ENCODE results near the gene LPAR3. TPM values are rescaled to one million over a fixed set of nuclear protein-coding genes. Genes with fewer than 3 reads are reported as not detected.

LPAR3 gene
- total and polyA plus RNA-seq, 2 of the 13 experiments (the other 11 are each of a cell fraction or from before 2014, with no cell fraction given) = not detected

DNA sequence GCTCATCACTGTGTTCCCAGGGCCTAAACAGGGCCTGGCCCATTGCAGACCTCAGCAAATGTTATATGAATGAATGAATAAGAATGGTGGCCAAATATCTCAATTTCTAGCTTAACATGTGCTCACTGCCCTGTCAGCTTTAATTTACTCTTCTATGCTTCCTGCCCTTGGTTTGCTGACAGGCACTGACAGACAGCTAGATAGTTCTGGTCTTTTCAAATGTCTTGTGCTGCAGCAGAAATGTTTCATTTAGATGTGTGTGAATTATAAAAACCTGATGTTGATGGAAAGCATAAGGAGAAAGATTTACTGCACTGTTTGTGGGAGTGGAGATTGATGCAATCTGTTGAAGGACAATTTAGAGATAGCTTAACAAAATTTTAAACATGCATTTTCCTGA is 48.9 kb downstream of the LPAR3 start (continued):
- TF ChIP-seq, protein P1, sequence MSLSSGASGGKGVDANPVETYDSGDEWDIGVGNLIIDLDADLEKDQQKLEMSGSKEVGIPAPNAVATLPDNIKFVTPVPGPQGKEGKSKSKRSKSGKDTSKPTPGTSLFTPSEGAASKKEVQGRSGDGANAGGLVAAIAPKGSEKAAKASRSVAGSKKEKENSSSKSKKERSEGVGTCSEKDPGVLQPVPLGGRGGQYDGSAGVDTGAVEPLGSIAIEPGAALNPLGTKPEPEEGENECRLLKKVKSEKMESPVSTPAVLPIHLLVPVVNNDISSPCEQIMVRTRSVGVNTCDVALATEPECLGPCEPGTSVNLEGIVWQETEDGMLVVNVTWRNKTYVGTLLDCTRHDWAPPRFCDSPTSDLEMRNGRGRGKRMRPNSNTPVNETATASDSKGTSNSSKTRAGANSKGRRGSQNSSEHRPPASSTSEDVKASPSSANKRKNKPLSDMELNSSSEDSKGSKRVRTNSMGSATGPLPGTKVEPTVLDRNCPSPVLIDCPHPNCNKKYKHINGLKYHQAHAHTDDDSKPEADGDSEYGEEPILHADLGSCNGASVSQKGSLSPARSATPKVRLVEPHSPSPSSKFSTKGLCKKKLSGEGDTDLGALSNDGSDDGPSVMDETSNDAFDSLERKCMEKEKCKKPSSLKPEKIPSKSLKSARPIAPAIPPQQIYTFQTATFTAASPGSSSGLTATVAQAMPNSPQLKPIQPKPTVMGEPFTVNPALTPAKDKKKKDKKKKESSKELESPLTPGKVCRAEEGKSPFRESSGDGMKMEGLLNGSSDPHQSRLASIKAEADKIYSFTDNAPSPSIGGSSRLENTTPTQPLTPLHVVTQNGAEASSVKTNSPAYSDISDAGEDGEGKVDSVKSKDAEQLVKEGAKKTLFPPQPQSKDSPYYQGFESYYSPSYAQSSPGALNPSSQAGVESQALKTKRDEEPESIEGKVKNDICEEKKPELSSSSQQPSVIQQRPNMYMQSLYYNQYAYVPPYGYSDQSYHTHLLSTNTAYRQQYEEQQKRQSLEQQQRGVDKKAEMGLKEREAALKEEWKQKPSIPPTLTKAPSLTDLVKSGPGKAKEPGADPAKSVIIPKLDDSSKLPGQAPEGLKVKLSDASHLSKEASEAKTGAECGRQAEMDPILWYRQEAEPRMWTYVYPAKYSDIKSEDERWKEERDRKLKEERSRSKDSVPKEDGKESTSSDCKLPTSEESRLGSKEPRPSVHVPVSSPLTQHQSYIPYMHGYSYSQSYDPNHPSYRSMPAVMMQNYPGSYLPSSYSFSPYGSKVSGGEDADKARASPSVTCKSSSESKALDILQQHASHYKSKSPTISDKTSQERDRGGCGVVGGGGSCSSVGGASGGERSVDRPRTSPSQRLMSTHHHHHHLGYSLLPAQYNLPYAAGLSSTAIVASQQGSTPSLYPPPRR (CRISPR knock-in tag; IDR thresholded peaks at IDR 0.05; ENCODE audit: borderline replicate concordance) = no peak
- TF ChIP-seq, protein P2, sequence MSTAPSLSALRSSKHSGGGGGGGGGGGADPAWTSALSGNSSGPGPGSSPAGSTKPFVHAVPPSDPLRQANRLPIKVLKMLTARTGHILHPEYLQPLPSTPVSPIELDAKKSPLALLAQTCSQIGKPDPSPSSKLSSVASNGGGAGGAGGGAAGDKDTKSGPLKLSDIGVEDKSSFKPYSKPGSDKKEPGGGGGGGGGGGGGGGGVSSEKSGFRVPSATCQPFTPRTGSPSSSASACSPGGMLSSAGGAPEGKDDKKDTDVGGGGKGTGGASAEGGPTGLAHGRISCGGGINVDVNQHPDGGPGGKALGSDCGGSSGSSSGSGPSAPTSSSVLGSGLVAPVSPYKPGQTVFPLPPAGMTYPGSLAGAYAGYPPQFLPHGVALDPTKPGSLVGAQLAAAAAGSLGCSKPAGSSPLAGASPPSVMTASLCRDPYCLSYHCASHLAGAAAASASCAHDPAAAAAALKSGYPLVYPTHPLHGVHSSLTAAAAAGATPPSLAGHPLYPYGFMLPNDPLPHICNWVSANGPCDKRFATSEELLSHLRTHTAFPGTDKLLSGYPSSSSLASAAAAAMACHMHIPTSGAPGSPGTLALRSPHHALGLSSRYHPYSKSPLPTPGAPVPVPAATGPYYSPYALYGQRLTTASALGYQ (CRISPR knock-in tag; IDR thresholded peaks at IDR 0.05) = no peak
- no peak for TF ChIP-seq ZNF615 (CRISPR knock-in tag; IDR thresholded peaks at IDR 0.05; ENCODE audit: borderline replicate concordance)
- no peak for TF ChIP-seq SRSF4 (IDR thresholded peaks at IDR 0.05; ENCODE audit: low read depth, low read length, poor library complexity, severe bottlenecking)
- TF ChIP-seq GLI4 (CRISPR knock-in tag; IDR thresholded peaks at IDR 0.05; ENCODE audit: borderline replicate concordance) = no peak
- no peak for TF ChIP-seq SMC3 (IDR thresholded peaks at IDR 0.05; ENCODE audit: low read length)
- no peak for TF ChIP-seq ZKSCAN8 (CRISPR knock-in tag; IDR thresholded peaks at IDR 0.05; ENCODE audit: borderline replicate concordance)
- no peak for TF ChIP-seq PHF21A (CRISPR knock-in tag; IDR thresholded peaks at IDR 0.05)
- TF ChIP-seq SAP130 (CRISPR knock-in tag; IDR thresholded peaks at IDR 0.05; ENCODE audit: low read depth) = no peak
- TF ChIP-seq, protein P3, sequence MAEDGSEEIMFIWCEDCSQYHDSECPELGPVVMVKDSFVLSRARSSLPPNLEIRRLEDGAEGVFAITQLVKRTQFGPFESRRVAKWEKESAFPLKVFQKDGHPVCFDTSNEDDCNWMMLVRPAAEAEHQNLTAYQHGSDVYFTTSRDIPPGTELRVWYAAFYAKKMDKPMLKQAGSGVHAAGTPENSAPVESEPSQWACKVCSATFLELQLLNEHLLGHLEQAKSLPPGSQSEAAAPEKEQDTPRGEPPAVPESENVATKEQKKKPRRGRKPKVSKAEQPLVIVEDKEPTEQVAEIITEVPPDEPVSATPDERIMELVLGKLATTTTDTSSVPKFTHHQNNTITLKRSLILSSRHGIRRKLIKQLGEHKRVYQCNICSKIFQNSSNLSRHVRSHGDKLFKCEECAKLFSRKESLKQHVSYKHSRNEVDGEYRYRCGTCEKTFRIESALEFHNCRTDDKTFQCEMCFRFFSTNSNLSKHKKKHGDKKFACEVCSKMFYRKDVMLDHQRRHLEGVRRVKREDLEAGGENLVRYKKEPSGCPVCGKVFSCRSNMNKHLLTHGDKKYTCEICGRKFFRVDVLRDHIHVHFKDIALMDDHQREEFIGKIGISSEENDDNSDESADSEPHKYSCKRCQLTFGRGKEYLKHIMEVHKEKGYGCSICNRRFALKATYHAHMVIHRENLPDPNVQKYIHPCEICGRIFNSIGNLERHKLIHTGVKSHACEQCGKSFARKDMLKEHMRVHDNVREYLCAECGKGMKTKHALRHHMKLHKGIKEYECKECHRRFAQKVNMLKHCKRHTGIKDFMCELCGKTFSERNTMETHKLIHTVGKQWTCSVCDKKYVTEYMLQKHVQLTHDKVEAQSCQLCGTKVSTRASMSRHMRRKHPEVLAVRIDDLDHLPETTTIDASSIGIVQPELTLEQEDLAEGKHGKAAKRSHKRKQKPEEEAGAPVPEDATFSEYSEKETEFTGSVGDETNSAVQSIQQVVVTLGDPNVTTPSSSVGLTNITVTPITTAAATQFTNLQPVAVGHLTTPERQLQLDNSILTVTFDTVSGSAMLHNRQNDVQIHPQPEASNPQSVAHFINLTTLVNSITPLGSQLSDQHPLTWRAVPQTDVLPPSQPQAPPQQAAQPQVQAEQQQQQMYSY (CRISPR knock-in tag; IDR thresholded peaks at IDR 0.05) = no peak
- no peak for TF ChIP-seq KLF13 (CRISPR knock-in tag; IDR thresholded peaks at IDR 0.05)
- TF ChIP-seq SRF (IDR thresholded peaks at IDR 0.05; ENCODE audit: low read depth, low read length) = no peak
- TF ChIP-seq, protein P4, sequence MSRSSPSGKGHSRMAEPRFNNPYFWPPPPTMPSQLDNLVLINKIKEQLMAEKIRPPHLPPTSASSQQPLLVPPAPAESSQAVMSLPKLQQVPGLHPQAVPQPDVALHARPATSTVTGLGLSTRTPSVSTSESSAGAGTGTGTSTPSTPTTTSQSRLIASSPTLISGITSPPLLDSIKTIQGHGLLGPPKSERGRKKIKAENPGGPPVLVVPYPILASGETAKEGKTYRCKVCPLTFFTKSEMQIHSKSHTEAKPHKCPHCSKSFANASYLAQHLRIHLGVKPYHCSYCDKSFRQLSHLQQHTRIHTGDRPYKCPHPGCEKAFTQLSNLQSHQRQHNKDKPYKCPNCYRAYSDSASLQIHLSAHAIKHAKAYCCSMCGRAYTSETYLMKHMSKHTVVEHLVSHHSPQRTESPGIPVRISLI (CRISPR knock-in tag; IDR thresholded peaks at IDR 0.05; ENCODE audit: borderline replicate concordance) = no peak
- no peak for TF ChIP-seq TBX2 (CRISPR knock-in tag; IDR thresholded peaks at IDR 0.05; ENCODE audit: borderline replicate concordance)
- no peak for TF ChIP-seq SMYD3 (CRISPR knock-in tag; IDR thresholded peaks at IDR 0.05)

Data from HepG2 (cell line).